ENCODE data around the gene GARNL3.

The GARNL3 gene

DNA sequence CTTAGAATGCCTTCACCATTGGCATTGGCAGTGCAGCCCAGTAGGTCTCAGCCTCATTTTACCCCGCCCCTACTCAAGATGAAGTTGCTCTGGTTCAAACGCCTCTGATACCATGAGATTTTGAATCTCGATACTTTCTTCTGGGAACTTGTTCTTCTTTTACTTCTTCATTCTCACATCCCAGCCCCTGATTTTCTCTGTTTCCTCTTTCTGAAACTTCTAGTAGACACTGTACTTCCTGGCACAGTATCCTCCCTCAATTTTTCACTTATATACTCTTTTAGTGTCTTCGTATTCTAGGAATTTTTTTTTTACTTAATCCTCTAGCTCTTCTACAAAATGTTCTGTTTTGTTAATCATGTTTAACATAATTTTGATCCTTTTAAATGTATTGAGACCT lies 146.5 kb downstream of the GARNL3 start:
- no peak for DNase-seq

DNA sequence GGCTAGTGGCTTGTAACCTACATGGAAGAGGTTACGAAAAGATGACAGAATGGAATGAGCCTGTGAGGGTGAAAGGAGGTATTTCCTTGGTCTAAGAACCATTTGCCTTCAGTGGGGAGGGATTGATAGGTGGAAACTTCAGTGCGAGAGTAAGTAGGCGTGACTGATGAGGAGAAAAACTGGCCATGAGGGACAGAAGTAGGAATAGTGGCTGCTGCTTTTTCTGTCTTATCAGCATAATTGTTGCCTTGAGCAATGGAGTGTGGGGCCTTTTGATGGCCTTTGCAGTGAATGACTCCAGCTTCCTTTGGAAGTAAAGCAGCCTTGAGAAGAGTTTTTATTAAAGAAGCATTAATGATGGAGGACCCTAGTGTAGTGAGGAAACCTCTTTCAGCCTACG lies 150.6 kb downstream of the GARNL3 start:
- DNase-seq, result no peak

DNA sequence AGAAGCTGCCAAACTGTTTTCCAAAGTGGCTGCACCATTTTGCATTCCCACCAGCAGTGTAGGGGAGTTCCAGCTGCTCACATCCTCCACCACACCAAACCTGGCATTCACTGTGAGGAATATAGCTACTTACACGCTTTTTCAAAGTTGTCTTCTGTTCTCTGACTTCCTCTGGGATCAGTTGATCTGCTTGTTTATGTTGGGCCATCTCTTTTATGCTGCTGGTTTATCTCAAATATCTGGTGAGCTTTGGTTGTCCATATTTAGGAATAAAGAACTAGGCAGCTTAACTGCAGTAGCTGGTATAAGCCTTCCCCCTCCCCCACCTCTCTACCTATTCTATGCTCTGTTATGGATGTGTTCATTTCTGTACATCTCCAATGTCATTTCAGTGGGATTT lies 151.1 kb downstream of the GARNL3 start:
- no peak for DNase-seq

DNA sequence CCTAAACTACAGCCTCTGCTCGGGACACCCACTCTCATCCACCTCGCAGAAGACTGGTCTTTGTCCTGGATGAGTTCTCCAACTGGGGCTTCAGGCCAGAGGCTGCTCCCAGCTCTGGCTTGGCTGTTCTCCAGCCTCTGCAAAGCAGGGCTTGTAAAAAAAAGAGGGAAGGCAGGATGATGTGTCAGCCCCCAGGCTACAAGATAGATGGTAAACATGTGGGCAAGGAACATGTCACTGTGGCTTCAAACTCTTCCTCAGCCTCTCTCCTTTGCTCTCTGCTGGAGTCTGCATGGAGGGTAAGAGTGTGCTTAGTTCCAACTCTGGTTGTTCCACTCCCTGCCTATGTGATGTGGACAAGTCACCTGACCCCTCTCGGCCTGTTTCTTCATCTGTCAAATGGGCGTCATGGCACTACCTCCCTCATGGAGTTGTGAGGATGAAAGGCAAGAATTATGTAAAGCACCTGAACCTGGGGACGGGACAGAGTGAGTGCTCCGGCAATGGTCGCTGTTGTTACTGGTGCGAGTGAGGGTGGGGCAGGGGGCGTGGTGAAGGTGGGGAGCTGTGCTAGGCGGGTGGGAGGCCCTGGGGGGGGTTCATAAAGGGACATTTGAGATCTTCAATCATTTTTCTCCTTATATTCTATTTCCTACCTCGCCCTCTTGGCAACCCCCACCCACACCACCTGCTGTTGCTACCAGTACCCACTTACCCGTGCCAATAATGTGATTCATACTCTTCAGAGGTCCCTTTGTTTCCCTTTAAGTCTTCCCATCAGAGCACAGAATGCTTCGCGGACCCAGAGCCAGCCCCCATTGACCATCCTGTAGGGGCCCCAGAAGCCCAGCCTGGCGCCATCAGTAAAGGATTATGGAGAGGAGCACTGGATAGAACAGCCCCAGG lies 152.8 kb downstream of the GARNL3 start:
- peak in 1 of 2 experiments; percentile 40 for DNase-seq

DNA sequence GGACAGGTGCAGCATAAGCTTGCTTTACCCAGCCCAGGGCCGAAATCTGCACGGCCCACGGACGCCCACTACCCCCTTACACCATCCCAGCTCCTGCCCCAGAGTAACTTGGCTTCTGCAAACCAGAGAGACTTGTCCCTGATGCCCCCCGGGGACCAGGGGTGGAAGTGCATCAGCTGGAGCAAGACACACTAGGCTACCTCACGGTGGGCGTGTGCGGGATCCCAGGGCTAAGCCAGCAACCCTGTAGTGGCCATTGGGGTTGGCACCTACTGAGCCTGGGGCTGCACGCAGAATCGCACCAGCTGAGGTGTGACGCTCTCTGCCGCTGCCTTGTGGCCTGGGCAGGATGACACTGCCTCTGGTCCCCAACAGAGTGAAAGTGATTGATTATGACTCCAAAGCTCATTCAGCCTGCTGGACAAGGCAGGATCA lies 153.5 kb downstream of the GARNL3 start:
- DNase-seq, result no peak

DNA sequence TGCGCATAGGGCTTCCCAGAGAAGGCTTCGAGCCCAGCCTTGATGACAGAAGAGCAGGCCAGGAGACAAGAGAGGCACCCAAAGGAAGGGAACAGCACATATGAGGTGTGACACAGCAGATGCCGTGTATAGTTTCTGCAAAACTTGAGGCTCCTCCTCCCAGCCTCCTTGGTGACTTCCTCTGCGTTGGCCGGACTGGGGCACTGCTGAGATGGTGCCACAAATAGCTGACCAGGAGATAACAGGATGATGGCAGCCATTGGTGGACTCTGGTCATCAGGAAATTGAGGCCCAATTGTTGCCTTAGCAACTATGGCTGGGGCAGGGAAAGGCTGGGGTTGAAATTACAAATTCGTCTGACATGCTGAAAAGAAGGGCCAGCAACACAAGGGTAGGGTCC lies 154.8 kb downstream of the GARNL3 start:
- no peak for DNase-seq

DNA sequence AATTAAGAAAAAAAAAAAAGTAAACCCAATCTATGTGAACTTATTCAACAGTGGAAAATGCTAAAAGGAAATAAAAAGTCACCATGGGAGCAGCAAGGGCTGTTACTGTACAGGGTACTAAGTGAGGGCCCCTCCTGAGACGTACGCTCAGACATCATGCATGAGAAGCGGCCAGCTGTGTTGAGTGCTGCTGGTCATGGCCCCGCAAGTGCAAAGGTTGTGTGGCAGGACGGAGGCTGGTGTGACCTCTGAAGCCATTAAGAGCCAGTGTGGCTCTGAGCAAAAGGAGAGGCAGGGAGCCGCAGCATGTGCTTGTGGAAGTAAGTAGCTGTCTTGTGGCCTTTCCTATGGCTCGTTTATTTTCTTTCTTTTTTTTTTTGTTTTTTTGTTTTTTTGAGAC lies 156.5 kb downstream of the GARNL3 start:
- no peak for DNase-seq

DNA sequence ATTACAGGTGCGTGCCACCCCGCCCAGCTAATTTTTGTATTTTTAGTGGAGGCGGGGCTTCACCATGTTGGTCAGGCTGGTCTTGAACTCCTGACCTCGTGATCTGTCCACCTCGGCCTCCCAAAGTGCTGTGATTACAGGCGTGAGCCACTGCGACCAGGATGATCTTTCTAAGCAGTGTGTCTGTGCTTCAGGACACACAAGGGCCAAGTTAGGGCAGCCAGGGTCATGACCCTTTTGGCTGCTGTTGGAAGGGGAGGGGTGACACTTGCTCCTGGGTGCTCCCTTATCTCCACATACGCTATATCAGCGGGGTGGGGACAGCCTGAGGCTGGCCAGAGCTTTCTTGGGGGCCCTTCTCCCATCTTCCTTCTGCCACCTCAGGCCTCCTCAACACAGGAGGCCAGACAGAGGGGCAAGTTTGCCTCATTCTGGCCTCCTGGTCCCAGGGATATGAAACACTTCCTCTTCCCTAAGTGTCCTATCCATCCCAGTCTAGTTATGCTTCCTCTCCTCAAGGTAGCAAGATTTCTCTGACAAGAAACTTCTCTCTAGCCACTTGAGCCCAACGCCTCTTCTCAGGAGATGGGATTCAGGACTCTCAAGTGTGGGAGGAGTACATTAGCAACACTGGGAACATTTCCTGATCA lies 157.7 kb downstream of the GARNL3 start:
- DNase-seq, result no peak

DNA sequence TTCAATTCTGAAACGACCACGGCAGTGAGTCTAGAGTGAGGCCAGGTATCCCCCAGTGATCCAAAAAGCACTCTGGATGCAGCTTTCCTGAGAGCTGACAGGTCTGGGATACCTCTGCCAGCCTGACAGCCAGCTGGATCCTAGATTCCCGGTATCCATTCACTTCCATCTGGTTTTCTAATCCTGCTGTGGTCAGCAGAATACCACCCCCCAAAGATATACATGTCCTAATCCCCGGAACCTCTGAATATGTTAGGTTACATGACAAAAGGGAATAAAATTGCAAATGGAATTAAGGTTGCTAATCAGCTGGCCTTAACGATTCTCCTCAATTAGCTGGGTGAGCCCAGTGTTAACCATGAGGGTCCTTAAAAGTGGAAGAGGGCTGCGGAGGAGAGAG lies 158.2 kb downstream of the GARNL3 start:
- no peak for DNase-seq

DNA sequence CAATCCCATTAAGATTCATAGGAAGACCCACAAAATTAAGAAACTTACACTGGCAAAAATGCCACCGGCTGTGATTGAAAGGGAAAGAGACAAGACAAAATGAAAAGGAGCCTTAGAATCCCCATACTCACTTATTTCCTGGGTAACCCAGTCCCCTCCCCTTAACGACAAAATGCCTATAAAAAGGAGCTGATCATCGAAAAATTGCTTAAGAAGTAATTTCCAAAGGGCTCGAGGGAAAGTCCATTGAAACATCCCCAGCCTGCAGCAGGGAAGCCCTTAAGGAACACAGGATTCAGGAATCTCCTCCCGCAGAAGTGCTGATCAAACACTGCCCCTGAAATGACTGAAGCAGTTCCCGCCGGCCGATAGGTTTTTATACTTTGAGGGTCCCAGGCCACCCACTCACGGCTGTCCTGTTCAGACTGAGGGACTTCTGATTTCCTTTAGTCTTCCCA lies 158.9 kb downstream of the GARNL3 start:
- DNase-seq, result no peak

DNA sequence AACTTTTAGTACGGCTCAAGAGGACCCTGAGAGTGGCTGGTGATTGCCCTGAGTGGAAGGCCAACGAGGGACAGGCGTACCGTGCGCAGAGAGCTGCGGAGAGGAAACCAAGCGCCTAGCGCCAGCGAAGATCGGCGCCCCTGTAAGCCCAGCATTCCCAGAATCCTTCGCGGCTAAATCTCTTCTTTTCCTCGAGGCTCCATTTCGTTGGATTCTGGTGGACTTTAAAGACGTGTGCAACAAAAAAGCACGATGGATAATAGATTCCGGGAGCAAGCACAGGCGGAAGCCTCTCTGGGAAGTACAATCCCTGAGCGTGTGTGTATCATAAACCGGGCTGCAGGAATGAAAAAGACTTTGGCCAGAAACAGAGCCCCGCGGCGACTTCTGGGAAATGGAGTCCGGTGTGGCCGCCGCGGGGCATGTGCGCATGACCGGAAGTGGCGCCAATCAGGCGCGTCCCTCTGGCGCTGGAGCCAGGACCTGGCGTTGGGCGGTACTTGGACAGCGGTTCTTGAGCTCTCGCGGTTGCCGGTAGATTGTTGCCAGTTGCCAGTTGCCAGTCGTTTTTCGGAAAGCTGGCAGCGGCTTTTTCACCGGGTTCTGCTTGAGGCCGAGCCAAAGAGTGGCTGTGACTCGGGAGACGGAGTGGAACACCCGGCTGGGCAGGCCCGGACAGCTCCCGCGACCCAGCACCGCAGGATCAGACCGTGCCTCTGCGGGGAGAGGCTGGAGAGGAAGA lies 159.5 kb downstream of the GARNL3 start, which contains the start of gene ZNF79:
ZNF79 (plus strand) TSS at position 449 of the 742 bp plus-strand sequence. CDS start 406 bp downstream, outside the sequence.
- DNase-seq, result peak; percentile 76 to 88

DNA sequence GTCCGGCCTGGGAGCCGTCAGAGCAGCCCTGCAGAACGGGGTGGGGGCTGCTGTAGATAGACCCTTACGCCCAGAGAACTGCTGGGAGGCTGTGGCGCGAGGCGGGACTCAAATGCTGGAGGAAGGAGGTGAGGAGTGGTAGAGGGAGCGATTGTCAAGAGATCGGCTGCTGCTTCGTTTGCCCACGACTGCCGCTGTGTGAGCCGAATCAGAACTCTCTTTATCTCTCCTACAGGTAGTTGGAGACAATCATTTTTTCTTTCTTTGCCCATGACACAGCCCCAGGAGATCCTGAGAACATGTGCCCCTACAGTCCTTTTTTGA lies 160.1 kb downstream of the GARNL3 start:
- DNase-seq, result no peak

DNA sequence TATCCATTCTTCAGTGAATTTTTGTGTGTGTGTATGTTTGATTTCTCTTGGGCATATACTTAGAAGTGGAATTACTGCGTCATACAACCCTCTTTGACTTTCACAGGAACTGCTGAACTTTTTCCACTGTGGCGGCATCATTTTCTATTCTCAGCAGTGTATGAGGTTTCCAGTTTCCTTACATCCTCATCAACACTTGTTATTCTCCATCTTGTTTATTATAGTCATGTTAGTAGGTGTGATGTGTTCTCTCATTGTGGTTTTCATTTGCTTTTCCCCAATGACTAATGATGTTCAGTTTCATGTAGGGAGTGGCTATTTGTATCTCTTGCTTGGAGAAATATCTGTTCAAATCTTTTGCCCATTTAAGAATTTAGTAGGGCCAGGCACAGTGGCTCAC lies 162.2 kb downstream of the GARNL3 start:
- DNase-seq, result no peak

DNA sequence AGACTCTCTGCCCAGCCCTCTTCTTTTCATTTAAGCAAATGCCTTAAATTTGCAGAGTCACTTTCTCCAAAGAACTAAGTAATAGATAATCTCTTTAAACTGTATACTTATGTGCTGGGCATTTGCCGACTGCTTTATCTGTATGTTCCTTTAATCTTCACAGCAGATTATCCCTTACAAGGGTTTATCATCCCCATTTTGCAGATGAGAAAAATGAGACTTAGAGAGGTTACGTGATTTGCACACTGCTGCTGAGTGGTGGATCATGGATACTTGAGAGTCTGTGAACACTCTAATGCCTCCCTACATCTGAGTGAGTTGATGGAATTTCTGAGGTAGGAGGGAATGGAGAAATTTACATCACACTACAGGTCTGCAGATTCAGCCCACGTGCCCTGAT lies 163.8 kb downstream of the GARNL3 start:
- no peak for DNase-seq

DNA sequence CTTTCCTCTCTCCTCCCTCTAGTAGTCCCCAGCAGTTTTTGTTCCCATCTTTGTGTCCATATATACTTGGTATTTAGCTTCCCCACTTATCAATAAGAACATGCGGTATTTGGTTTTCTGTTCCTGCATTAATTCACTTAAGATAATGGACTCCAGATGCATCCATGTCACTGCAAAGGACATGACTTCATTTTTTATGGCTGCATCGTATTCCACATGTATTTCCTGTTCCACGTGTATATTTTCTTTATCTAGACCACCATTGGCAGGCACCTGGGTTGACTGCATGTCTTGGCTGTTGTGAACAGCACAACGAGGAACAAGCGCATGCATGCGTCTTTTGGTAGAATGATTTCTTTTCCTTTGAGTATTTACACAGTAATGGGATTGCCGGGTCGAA lies 165.8 kb downstream of the GARNL3 start:
- DNase-seq, result no peak

DNA sequence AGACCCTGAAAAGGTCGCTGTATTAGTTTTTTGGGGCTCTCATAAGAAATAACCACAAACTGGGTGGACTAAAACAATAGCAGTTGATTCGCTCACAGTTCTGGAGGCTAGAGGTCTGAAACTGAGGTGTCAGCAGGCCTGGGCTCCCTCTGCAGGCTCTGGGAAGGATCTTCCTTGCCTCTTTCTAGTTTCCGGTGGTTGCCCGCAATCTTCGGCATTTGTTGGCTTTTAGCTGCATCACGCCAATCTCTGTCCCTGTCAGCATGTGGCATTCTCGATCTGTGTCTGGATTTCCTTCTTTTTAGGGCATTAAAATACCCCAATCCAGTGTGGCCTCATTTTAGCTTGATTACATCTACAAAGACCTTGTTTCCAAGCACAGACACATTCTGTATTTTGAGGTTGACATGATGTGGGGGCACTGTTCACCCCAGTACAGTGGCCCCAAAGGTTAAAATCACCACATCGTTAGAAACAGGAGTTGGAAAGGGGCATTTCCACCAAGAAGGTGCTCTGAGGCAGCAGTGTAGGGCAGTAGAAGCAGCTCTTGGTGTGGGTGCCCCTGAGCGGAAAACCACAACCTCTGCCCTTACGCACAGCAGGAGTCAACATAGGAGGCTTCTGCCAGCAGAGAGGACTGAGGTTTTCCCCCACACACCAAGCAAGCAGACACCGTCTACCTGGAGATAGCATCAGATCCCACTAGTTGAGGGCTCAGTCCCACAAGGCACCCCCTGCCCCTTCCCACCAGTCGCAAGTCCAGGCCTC lies 173.1 kb downstream of the GARNL3 start:
- DNase-seq, result no peak

DNA sequence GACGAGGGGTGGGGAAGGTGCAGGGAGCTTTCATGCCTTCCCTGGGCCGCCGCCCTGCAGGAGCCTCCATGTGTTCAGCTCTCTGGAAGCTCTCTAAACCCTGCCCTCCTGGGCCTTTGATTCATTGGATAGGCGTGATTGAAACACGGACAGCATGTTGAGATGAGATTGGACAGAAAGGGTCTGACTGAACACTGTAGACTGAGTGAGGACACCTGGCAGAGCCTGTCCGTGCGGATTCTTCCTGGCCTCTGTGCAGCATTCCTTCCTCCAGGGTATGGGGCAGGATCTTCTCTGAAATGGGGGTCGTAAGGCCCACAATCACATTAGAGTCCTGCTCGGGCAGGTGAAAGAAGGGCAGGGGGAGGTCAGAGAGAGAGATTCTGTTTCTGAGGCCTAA lies 173.8 kb downstream of the GARNL3 start:
- no peak for DNase-seq

Data from NCI-H446 (cell line).